ENCODE results near the gene POLR2M.
A peak's percentile ranks its signal among the peaks of the same experiment; 100 is the strongest.

The POLR2M gene

GRCh38 chr15:57677204-57677603 is 29.3 kb upstream of the POLR2M start:
- no peak for DNase-seq (ENCODE audit: low read depth)
- no peak for TF ChIP-seq CTCF (conservative IDR thresholded peaks at IDR 0.05; ENCODE audit: control insufficient read depth, insufficient read depth, low read depth, low read length)
- no peak overlapping the region for H3K4me3 ChIP-seq (ENCODE audit: control insufficient read depth, low read depth, low read length)

GRCh38 chr15:57680021-57680420 is 26.5 kb upstream of the POLR2M start:
- no peak for TF ChIP-seq CTCF (conservative IDR thresholded peaks at IDR 0.05; ENCODE audit: control insufficient read depth, insufficient read depth, low read depth, low read length)
- DNase-seq (ENCODE audit: low read depth) = peak; percentile 83
- H3K4me3 ChIP-seq (ENCODE audit: control insufficient read depth, low read depth, low read length) = no peak overlapping the region

GRCh38 chr15:57681011-57681410 is 25.5 kb upstream of the POLR2M start:
- H3K4me3 ChIP-seq (ENCODE audit: control insufficient read depth, low read depth, low read length) = no peak overlapping the region
- no peak for DNase-seq (ENCODE audit: low read depth)
- no peak for TF ChIP-seq CTCF (conservative IDR thresholded peaks at IDR 0.05; ENCODE audit: control insufficient read depth, insufficient read depth, low read depth, low read length)

- no peak for DNase-seq (ENCODE audit: low read depth)
- no peak for TF ChIP-seq CTCF (conservative IDR thresholded peaks at IDR 0.05; ENCODE audit: control insufficient read depth, insufficient read depth, low read depth, low read length)
- no peak overlapping the region for H3K4me3 ChIP-seq (ENCODE audit: control insufficient read depth, low read depth, low read length)
Measured at GRCh38 chr15:57683481-57683880, 23.0 kb upstream of the POLR2M start.

GRCh38 chr15:57684491-57685151 is 21.9 kb upstream of the POLR2M start:
- no peak for TF ChIP-seq CTCF (conservative IDR thresholded peaks at IDR 0.05; ENCODE audit: control insufficient read depth, insufficient read depth, low read depth, low read length)
- DNase-seq (ENCODE audit: low read depth) = no peak
- H3K4me3 ChIP-seq (ENCODE audit: control insufficient read depth, low read depth, low read length) = no peak overlapping the region

- no peak for TF ChIP-seq CTCF (conservative IDR thresholded peaks at IDR 0.05; ENCODE audit: control insufficient read depth, insufficient read depth, low read depth, low read length)
- H3K4me3 ChIP-seq (ENCODE audit: control insufficient read depth, low read depth, low read length) = no peak overlapping the region
- peak; percentile 38 for DNase-seq (ENCODE audit: low read depth)
Measured at GRCh38 chr15:57685306-57686095, 21.0 kb upstream of the POLR2M start.

Data from fibroblast of mammary gland (primary cell).